Caki2 (cell line): ENCODE measurements around the gene SEMA5A. TPM values are rescaled to one million over a fixed set of nuclear protein-coding genes. Genes with fewer than 3 reads are reported as not detected.

Experiments used
- DNase-seq: peaks from one replicate; pipeline ENCODE4 v3.0.0-alpha.2; 2015; ENCODE audit warnings: low read depth
- in situ Hi-C: cut with HindIII; loops from 2 replicates; pipeline ENCODE4 v1.10.0; 2016; ENCODE audit warnings: low sequenced_read_pairs, low pct_unique_long_range_greater_than_20kb, mixed read lengths
- total RNA-seq: library from RNA; depleted of rRNA; stranded (reverse); fragments of >200 nt; shearing (Covaris generic); gene quantifications from 2 replicates; pipeline ENCODE4 v1.2.3, GENCODE V29; 2014; ENCODE audit warnings: low replicate concordance; rRNA removed

The SEMA5A gene
- total RNA-seq, 1 experiment from 2014 or later, result 0.57 TPM

- DNase-seq, result no peak
- in situ Hi-C loops, result no loop called here
Observed at GRCh38 chr5:9037048-9037447, 508.8 kb downstream of the SEMA5A start.

- no peak for DNase-seq
- in situ Hi-C loops, result no loop called here
Observed at GRCh38 chr5:9035346-9035745, 510.5 kb downstream of the SEMA5A start.

GRCh38 chr5:9034649-9035048 is 511.2 kb downstream of the SEMA5A start:
- in situ Hi-C loops, result no loop called here
- no peak for DNase-seq

- DNase-seq, result no peak
- in situ Hi-C loops, result no loop called here
Observed at GRCh38 chr5:9033524-9033923, 512.4 kb downstream of the SEMA5A start.

GRCh38 chr5:9025942-9026341 is 519.9 kb downstream of the SEMA5A start:
- in situ Hi-C loops, result no loop called here
- DNase-seq, result no peak

- in situ Hi-C loops, result no loop called here
- no peak for DNase-seq
Observed at GRCh38 chr5:9020996-9021395, 524.9 kb downstream of the SEMA5A start.

- DNase-seq, result no peak
- in situ Hi-C loops, result no loop called here
Observed at GRCh38 chr5:9015937-9016270, 530.0 kb downstream of the SEMA5A start.

- no peak for DNase-seq
- in situ Hi-C loops, result no loop called here
Observed at GRCh38 chr5:9015260-9015936, 530.5 kb downstream of the SEMA5A start.

GRCh38 chr5:9013147-9013546 is 532.7 kb downstream of the SEMA5A start:
- no peak for DNase-seq
- in situ Hi-C loops, result no loop called here

- in situ Hi-C loops, result no loop called here
- no peak for DNase-seq
Observed at GRCh38 chr5:9009931-9010651, 535.8 kb downstream of the SEMA5A start.

- in situ Hi-C loops, result no loop called here
Observed at GRCh38 chr5:8997542-8998070, 548.3 kb downstream of the SEMA5A start.

GRCh38 chr5:8993031-8993430 is 552.8 kb downstream of the SEMA5A start:
- DNase-seq, result peak; percentile 7
- in situ Hi-C loops, result no loop called here

More at GRCh38 chr5:8997542-8998070, 548.3 kb downstream of the SEMA5A start:
- no peak for DNase-seq

Other genes starting within 250 kb of the SEMA5A start
- gene TAS2R1, start 84.3 kb upstream of the SEMA5A start, total RNA-seq, result not detected in 2 replicates